Measurements from ENCODE around the gene GRK4. TPM values are rescaled to one million over a fixed set of nuclear protein-coding genes. Genes with fewer than 3 reads are reported as not detected.

Gene GRK4
- total and polyA plus RNA-seq, 4 donors, result 1.0 to 2.2 (median 1.8) TPM

DNA sequence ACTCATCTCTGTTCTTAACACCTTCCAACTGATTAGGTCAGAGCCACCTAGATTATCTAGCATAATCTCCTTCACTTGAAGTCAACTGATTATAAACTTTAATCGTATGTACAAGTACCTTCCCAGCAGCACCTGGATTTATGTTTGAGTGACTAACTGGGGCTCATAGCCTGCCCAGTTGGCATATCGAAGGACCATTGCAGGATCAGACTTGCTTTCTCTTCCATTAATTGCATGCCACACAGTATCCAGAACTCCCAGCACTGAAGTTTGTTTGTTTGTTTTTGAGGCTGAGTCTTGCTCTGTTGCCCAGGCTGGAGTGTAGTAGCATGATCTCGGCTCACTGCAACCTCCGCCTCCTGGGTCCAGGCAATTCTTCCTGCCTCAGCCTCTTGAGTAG lies 27.9 kb downstream of the GRK4 start:
- Histone ChIP-seq H3K9me3 (ENCODE audit: control insufficient read depth in 4 of 4, low read length in 3 of 4) (no peaks in the 10 kb centered on the region), H3K36me3 (ENCODE audit: control insufficient read depth in 4 of 4, insufficient read depth in 3 of 4, low read depth in 1 of 4, low read length in 3 of 4) (no peaks in the 10 kb centered on the region), H3K9ac (ENCODE audit: low read depth in 1 of 2, low read length in 2 of 2) (no peak overlapping the region), H3K27ac (ENCODE audit: low read depth in 1 of 2, low read length in 2 of 2) (no peak overlapping the region), H3K4me3 (ENCODE audit: low read depth in 1 of 3, low read length in 3 of 3) (no peak overlapping the region), H3K4me1 (ENCODE audit: control insufficient read depth in 4 of 4, insufficient read depth in 4 of 4, low read length in 3 of 4) (no peaks in the 10 kb centered on the region), H3K27me3 (ENCODE audit: control insufficient read depth in 4 of 4, insufficient read depth in 4 of 4, low read length in 3 of 4) (no peaks in the 10 kb centered on the region)
- DNase-seq (ENCODE audit: low spot score), result no peak
- WGBS, result 98% methylated on average over 4 of the region's 4 CpGs
- TF ChIP-seq SP1 (IDR thresholded peaks at IDR 0.05), result no peak
- no peak for TF ChIP-seq RAD21 (IDR thresholded peaks at IDR 0.05)
- TF ChIP-seq HNF4A (conservative IDR thresholded peaks at IDR 0.05), result no peak
- no peak for TF ChIP-seq RXRA (IDR thresholded peaks at IDR 0.05)
- no peak for TF ChIP-seq JUND (IDR thresholded peaks at IDR 0.05)
- no peak for TF ChIP-seq NR2F2 (IDR thresholded peaks at IDR 0.05)
- TF ChIP-seq GABPA (IDR thresholded peaks at IDR 0.05 in 1 of 2, conservative IDR thresholded peaks at IDR 0.05 in 1 of 2), result no peak
- TF ChIP-seq YY1 (IDR thresholded peaks at IDR 0.05), result no peak
- no peak for TF ChIP-seq FOXA1 (IDR thresholded peaks at IDR 0.05)
- TF ChIP-seq HNF4G (IDR thresholded peaks at IDR 0.05), result no peak
- TF ChIP-seq MAX (IDR thresholded peaks at IDR 0.05), result no peak
- TF ChIP-seq, protein P1, sequence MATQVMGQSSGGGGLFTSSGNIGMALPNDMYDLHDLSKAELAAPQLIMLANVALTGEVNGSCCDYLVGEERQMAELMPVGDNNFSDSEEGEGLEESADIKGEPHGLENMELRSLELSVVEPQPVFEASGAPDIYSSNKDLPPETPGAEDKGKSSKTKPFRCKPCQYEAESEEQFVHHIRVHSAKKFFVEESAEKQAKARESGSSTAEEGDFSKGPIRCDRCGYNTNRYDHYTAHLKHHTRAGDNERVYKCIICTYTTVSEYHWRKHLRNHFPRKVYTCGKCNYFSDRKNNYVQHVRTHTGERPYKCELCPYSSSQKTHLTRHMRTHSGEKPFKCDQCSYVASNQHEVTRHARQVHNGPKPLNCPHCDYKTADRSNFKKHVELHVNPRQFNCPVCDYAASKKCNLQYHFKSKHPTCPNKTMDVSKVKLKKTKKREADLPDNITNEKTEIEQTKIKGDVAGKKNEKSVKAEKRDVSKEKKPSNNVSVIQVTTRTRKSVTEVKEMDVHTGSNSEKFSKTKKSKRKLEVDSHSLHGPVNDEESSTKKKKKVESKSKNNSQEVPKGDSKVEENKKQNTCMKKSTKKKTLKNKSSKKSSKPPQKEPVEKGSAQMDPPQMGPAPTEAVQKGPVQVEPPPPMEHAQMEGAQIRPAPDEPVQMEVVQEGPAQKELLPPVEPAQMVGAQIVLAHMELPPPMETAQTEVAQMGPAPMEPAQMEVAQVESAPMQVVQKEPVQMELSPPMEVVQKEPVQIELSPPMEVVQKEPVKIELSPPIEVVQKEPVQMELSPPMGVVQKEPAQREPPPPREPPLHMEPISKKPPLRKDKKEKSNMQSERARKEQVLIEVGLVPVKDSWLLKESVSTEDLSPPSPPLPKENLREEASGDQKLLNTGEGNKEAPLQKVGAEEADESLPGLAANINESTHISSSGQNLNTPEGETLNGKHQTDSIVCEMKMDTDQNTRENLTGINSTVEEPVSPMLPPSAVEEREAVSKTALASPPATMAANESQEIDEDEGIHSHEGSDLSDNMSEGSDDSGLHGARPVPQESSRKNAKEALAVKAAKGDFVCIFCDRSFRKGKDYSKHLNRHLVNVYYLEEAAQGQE (IDR thresholded peaks at IDR 0.05), result no peak
- TF ChIP-seq, protein P2, sequence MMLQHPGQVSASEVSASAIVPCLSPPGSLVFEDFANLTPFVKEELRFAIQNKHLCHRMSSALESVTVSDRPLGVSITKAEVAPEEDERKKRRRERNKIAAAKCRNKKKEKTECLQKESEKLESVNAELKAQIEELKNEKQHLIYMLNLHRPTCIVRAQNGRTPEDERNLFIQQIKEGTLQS (IDR thresholded peaks at IDR 0.05), result no peak
- TF ChIP-seq EGR1 (IDR thresholded peaks at IDR 0.05; ENCODE audit: low read depth in 2 of 2), result no peak
- TF ChIP-seq CTCF (IDR thresholded peaks at IDR 0.05; ENCODE audit: low read depth, low read length, missing input control), result no peak
- TF ChIP-seq ZBTB33 (IDR thresholded peaks at IDR 0.05), result no peak
- no peak for TF ChIP-seq FOXA2 (IDR thresholded peaks at IDR 0.05)
- no peak for TF ChIP-seq TAF1 (conservative IDR thresholded peaks at IDR 0.05)

Data from liver (tissue), 9 donors.